GM19395 (cell line): ENCODE data around the gene HUNK.
"Not testable (repeated sequence)": the region's sequence is repeated elsewhere in the genome, so short reads cannot be mapped to it uniquely, and the experiment has no call there.

Experiments used
- ATAC-seq: cut with Tn5 transposase; IDR thresholded peaks from one replicate; pipeline ENCODE4 v1.9.1; 2021; ENCODE audit warnings: mild to moderate bottlenecking, moderate library complexity; ENCODE audit not compliant: unreplicated experiment

HUNK gene

GRCh38 chr21:31918250-31918775 is 45.5 kb downstream of the HUNK start:
- no peak for ATAC-seq

GRCh38 chr21:31920275-31920674 is 47.5 kb downstream of the HUNK start:
- ATAC-seq: no peak

DNA sequence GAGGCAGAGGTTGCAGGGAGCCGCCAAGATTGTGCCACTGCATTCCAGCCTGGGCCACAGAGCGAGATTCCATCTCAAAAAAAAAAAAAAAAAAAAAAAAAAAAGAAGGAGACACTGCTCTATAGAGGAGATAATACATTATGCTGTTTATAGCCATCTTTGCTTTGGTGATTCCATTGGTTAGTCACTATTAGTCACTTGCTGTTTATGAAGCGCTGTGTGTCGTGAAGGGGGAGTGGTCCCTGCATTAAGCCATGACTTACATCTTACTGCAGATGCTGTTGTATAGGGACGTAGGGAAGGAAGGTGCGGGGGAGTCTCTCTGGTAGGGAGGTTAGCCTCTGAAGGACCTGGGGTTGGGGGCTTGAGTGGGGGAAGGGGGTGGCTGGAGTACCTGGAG is 48.3 kb downstream of the HUNK start:
- ATAC-seq: no peak

DNA sequence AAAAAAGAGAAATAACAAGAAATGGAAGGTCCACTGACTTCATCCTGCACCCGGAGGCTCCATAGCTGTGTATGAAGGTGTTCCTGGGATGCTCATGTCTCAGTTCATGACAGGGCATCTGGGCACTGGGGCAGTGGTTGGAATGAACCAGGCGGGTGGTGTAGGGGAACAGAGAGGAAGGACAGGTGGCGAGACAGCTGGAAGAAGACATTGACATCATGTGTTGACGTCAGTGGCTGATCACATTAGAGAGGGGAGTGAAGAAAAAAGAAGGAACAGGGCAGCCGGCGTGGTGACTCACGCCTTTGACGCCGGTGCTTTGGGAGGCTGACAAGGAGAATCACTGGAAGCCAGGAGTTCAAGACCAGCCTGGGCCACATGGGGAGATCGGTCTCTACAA is 50.1 kb downstream of the HUNK start:
- no peak for ATAC-seq

GRCh38 chr21:31923756-31924155 is 50.9 kb downstream of the HUNK start:
- ATAC-seq: no peak

DNA sequence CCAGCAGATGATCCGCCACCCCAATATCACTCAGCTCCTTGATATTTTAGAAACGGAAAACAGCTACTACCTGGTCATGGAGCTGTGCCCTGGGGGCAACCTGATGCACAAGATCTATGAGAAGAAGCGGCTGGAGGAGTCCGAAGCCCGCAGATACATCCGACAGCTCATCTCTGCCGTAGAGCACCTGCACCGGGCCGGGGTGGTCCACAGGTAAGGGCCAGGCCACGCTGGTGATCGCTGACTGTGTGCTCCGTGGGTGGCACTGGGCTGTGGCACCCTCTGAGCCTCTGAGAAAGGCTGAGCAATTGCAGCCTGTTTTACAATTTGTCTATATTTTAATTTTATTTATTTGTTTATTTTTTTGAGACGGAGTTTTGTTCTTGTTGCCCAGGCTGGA is 51.7 kb downstream of the HUNK start:
- ATAC-seq: no peak

GRCh38 chr21:31926498-31926897 is 53.7 kb downstream of the HUNK start:
- no peak for ATAC-seq

GRCh38 chr21:31927689-31928353 is 55.0 kb downstream of the HUNK start:
- no peak for ATAC-seq

- no peak for ATAC-seq
Measured at GRCh38 chr21:31928656-31929055, 55.8 kb downstream of the HUNK start.

DNA sequence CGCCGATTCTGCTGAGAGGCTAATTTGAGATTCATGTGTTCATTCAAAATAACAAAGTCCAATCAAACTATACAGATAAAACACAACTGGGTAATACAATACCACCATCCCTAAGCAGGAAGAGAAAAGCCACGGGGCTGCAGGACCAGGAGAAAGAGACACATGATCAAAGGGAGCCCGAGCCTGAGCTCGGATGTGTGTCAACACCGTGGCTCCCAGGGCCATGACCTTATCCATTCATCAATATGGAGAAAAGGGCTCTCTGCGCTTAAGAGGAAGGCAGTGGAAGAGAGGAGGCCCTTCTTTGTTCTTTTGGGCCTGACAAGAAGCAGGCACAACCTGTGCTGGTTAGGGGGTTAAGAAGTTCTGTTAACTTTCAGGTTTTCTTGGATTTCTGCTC is 56.7 kb downstream of the HUNK start:
- ATAC-seq: no peak

- no peak for ATAC-seq
Measured at GRCh38 chr21:31930001-31930400, 57.2 kb downstream of the HUNK start.

DNA sequence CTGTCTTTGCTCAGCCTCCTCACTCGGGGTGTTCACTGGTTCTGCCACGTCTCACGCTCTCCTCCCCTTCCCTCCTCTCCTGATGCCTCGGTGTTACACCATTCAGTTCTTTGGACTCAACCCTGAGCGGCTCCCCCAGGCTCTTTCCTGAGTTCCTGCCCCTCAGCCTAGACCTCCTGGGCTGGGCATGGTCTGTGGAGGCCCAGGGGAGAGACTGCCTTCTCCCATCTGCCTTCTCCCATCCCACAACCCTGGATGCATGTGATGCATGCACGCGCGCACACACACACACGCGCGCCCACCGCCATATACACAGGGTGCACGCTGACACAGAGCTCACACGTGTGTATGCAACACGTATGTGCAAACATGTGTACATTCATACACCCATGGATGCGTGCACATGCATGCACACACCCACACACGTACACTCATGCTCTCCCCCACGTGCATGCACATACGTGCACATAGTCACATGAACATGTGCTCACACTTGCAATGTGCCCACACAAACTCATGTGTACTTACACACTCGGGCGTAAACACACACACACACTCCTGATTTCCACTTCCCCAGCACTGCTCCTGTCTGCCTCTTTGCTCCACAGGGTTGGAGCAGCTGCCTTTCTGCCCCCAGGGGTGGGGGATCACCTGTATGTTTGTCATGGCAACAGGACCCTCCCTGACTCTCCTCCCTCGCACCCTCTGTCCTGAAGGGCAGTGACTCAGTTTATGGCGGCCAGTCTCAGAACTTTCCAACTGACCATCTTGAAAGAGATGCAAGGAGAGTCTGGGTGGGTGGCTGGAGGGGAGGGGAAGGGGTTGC is 59.0 kb downstream of the HUNK start:
- ATAC-seq: no peak

- no peak for ATAC-seq
Measured at GRCh38 chr21:31932470-31932764, 59.6 kb downstream of the HUNK start.

- no peak for ATAC-seq
Measured at GRCh38 chr21:31937303-31937702, 64.5 kb downstream of the HUNK start.

DNA sequence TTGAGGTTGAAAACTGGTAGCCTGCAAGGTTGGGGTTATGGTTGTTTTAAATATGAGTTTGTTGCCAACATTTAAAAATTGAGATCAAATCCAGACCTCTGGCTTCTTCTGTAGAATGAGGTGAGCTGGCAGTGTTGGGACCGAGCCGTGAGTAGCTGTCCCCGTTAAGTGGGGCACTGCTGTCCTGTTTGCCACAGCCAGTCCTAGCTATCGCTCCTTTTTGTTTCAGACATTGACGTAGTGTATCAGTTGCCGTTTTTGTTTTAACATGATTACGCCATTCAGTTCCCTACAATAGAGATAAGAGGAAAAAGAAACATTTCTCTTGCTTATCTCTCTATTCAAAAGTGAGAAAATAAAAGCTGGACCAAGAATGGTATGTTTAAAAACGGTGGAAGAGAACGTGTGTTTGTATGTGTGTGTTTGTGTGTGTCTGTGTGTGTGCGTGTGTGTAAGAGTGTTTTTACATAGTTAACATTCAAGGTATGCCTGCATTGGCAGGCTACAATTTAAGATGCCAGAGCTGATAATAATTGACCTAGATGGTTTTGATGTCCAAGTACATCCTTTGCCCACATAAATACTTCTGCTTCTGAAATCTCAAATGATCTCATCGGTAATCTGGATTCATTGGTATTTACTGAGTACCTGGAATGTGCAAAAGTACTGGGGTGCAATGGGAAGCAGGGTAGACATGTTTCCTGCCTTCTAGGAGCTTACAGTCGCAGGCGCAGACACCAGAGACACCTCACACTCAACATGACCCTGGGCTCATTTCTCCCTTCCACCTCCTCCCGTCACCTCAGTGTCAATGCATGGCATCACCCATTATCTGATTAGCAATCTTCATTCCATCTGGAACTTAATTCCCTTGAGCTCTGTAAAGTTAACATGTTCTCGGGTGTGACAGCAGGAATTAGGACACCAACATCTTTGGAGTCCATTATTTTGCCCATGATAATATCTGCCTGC is 65.8 kb downstream of the HUNK start:
- no peak for ATAC-seq

GRCh38 chr21:31941694-31942093 is 68.9 kb downstream of the HUNK start:
- no peak for ATAC-seq

GRCh38 chr21:31943561-31943960 is 70.7 kb downstream of the HUNK start:
- no peak for ATAC-seq

DNA sequence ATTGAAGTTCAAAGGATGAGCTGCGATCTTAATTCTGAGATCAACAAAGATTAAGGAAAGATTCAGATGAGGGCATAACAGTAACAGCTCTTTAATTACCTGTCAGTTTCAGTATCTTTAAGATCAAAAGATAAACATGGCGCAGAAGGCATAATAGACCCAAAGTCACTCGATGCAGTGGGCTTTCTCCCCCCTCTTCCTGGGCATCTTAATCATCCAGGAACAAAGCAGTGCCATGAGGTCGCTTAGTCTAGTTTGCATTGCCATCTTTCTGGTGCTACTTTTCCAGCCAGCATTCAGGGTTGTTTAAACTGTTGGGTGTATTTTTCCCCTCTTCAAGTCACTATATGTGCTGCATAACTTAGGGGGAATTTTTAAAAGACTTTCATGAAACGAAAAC is 72.3 kb downstream of the HUNK start:
- no peak for ATAC-seq

- no peak for ATAC-seq
Measured at GRCh38 chr21:31945546-31945945, 72.7 kb downstream of the HUNK start.

GRCh38 chr21:31946231-31946630 is 73.4 kb downstream of the HUNK start:
- ATAC-seq: no peak

- not testable (repeated sequence) for ATAC-seq
Measured at GRCh38 chr21:31946876-31947550, 74.2 kb downstream of the HUNK start.
